Kasumi-1 (cell line): ENCODE measurements around the gene CASKIN2.
"Not testable (repeated sequence)": the region's sequence is repeated elsewhere in the genome, so short reads cannot be mapped to it uniquely, and the experiment has no call there.

Experiments
- DNase-seq, 2 experiments: peaks; one replicate each; lab custom pipeline; 2025; lab: John Stamatoyannopoulos, UW

CASKIN2 gene

DNA sequence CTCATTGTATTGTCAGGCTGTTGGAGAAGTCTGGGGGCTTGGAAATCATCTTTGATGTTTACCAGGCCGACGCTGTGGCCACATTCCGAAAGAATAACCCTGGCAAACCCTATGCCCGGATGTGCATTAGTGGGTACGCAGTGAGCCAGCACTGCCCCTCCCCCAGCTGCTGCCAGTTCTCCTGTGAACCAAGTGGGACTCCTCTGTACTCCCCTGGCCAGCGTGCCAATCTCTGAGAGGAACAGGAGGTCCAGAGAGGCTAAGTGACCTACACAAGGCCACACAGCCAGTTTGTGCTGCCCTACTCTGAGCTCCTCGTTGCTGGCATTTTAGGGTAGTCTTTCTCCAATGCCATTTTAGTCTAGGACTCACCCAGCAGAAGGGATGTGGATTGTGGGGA lies 8.3 kb upstream of the CASKIN2 start:
- no peak for DNase-seq

DNA sequence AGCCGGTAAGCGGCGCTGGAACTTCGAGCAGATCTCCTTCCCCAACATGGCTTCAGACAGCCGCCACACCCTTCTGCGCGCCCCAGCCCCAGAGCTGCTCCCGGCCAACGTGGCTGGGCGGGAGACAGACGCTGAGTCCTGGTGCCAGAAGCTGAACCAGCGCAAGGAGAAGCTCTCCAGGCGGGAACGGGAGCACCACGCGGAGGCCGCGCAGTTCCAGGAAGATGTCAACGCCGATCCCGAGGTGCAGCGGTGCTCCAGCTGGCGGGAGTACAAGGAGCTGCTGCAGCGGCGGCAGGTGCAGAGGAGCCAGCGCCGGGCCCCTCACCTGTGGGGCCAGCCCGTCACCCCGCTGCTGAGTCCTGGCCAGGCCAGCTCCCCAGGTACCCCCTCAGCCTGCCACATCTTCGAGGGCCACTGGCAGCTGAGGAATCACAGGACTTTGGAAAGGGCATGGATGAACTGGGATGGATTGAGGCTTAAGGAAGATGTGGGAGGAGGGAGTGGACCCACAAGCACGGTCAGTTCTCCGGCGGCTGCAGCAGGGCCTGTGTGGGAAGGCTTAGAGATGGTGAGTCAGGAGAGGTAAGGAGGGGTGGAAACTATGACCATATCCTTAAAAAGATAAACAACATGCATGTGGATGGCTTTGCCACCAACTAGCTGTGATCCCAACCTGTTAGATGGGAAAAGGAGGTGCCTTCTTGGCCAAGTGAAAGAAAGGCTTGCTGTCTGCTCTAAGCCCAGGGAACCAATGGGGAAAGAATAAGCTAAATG lies 6.8 kb upstream of the CASKIN2 start:
- no peak for DNase-seq

DNA sequence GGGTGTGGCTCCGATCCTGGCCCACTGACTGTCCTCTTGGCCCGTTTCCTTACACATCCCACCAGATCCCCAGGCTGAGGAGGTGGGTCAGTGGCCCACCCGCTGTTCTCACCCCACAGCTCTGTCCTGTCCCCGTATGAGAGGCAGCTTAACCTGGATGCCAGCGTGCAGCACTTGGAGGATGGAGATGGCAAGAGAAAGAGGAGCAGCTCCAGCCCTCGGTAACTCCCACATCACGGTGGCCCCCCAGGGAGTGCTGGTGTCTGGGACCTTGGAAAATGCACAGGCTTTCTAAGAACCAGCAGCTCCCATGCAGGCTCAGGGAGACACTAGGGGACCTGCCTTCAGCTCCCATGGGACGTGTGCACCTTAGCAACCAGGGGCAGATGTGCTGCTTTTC lies 6.0 kb upstream of the CASKIN2 start:
- DNase-seq: no peak

DNA sequence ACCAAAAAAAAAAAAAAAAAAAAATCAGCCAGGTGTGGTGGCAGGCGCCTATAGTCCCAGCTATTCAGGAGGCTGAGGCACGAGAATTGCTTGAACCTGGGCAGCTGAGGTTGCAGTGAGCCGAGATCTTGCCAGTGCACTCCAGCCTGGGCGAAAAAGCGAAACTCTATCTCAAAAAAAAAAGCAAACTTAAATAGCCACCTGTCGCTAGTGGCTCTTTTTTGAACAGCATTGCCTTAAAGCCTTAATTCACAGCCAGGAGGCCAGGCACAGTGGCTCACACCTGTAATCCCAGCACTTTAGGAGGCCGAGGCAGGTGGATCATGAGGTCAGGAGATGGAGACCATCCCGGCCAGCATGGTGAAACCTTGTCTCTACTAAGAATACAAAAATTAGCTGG lies 5.1 kb upstream of the CASKIN2 start:
- DNase-seq: not testable (repeated sequence)

DNA sequence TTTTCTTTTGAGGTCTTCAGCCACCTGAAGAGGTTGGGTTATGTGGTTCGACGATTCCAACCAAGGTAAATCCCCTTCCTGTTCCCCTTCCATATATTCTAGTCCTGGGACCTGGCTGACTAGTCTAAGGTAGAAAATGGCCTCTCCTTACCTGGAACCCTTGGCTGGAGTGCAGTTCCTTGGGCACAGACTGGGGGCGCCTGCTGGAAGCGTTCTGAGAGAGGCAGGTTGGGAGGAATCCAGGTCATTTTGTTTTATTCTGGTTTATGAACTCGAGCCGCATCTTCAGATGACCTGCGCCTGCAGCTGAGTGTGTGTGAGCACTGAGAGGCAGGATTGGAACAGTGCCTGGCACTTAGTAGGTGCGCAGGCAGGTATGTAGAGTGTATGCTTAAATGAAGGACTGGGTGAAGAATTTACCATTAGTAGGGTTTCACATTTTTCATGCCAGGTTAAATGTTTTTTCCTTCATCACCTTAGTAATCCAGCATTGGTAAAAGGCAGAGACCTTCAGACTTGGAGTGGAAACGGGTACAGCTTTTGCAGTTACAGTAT lies 3.7 kb upstream of the CASKIN2 start:
- DNase-seq: no peak

DNA sequence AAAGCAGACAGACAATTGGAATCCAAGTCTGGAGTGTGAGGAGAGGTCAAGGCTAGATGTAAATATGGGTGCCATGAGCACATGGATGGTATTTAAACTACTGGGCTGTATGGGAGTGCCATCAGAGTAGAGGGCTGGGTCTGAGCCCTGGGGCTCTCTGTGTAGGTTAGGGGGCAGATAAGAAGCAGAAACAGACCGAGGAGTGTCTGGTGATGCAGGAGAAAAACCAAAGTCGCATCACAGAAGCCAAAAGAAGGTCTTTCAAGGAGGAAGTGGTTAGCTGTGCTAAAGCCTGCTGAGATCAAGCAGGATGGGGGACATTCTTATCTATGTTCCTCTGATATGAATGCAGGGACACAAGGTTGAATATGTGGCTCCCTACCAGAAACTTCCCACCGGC lies 2.9 kb upstream of the CASKIN2 start:
- DNase-seq: peak; percentile 94 to 96

DNA sequence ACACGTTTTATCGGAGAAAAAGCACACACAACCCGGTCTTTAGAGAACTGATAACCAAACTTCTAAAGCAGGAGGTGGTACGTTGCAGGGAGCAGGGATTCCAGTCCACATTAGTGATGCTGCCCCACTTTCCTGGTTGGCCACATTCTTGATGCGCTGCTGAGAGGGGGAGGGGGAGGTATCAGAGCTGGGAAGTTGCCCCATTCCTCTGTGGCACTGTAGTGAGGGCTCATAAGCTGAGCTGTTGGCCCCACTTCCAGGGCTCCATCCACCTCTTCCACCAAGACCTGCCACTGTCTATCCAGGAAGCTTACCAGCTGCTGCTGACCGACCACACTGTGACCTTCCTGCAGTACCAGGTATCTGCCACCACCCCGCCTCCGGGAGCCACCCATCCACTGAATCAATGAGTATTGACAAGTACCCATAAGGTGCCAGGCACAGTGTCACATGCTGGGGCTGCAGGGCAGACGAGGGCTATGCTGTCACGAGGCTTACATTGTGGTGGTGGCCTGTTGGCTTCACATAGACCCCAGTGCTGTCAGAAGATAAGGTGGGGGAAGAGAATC lies 2.0 kb upstream of the CASKIN2 start:
- no peak for DNase-seq

DNA sequence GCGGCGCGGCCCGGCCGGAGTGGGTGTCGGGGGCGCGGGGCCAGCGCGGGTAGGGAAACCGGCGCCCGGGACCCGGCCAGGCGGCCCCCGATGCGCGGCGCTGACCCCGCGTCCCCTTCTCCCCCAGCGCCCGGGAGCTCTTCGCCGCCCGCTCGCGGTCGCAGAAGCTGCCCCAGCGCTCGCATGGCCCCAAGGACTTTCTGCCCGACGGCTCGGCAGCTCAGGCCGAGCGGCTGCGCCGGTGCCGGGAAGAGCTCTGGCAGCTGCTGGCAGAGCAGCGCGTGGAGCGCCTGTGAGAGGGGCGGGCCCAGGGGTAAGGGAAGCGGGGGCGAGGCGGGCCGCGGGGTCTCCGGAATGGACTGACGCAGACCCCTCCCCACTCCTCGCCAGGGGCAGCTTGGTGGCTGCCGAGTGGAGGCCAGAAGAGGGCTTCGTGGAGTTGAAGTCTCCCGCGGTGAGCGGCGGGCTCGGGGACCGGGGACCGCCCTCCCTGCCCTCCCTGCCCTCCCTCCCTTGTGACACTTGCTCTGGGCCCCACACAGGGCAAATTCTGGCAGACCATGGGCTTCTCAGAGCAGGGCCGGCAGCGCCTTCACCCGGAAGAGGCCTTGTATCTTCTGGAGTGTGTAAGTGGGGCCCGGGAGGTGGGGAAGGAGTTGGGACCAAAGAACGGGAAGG lies 1.4 kb upstream of the CASKIN2 start:
- DNase-seq: peak; percentile 29 to 38

DNA sequence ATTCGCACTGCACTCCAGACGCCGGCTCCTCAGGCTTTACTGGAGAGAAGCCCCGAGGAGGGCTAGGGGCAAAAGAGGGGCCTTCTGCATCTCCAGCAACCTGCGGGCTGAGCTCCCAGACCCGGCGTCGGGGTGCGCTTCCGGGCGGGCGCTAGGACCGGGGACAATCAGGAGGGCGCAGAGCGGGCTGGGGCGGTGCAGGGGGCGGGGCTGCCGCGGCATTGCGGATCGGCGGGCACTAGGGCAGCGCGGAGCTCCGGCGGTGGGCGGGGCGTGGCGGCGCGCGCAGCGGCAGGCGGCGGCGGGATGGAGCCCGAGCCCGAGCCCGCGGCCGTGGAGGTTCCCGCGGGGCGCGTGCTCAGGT lies 900 bp upstream of the CASKIN2 start, which contains the start of gene TSEN54:
Gene TSEN54, plus strand, starts transcription at position 274 of the 364 bp plus-strand sequence. Its CDS starts 33 bp downstream, at position 307.
- DNase-seq: peak; percentile 90 to 95

DNA sequence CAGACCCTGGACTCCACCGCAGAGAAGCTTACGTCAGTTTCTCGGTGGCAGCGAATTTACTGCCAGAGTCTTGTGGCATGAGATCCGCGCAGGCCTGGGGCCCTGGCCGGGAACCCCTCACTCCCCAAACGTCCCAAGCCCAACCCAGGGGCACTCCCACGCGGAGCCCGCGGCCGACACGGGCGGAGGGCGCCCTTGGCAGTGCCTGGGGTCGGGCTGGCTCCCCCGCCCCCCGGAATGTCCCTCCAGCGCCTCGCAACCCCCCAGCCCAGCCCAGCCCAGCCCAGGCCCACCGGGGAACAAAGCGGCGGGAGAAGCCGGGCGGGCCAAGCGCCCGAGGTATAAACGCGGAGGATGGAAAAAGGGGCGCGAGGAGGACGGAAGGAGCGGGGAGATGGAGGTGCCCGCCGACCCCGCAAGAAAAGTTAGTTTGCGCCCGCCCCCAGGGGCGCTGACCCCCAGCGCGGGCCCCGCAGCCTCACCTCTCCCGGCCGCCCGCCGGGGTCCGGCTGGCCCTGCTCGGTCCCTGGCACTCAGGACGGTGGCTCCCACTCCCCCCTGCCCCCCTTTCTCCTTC lies 330 bp downstream of the CASKIN2 start:
- DNase-seq: no peak

DNA sequence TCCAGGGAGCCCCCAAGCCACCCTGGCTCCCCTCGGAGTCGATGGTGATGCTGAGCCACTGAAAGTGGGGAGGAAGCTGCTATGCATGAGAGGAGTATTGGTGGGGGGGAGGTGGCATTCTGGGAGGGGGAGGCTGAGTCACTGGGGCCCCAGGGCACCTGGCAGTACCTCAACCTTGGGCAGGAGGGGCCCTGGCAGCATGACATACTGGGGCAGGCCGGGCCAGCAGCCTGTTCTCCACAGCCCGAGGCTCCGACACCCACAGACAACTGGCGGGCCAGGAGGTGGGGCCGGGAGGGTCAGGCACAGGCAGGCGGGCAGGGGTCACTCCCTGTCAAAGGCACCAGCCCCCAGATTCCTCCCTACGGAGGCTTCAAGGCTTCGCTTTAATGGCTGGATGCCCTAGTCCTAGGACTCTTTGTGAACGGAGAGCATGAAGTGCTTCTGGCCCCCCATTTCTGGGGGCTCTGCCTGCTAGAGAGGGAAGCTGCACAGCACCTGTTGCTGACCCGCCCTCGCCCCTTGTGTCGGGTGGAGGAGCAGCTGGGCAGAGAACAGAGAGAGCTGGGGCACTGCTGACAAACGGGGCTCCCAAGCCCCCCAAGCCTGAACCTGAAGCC lies 928 bp downstream of the CASKIN2 start:
- DNase-seq: no peak

DNA sequence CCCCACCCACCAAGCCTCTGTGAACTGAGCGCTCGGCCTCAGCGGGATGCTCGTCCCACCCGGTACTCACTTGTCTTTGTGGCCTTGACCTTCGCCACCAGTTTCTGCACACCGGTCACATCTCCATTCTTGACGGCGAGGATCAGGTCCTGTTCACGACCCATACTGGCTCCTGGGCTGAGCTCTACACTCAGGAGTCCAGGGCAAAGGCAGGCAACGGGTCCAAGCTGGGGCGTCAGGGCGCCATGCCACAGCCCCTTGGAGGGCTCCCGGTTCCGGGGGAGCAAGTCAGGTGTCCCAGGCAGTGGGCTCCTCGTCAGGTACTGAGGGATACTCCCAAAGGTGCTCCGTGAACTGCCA lies 1.7 kb downstream of the CASKIN2 start:
- no peak for DNase-seq

DNA sequence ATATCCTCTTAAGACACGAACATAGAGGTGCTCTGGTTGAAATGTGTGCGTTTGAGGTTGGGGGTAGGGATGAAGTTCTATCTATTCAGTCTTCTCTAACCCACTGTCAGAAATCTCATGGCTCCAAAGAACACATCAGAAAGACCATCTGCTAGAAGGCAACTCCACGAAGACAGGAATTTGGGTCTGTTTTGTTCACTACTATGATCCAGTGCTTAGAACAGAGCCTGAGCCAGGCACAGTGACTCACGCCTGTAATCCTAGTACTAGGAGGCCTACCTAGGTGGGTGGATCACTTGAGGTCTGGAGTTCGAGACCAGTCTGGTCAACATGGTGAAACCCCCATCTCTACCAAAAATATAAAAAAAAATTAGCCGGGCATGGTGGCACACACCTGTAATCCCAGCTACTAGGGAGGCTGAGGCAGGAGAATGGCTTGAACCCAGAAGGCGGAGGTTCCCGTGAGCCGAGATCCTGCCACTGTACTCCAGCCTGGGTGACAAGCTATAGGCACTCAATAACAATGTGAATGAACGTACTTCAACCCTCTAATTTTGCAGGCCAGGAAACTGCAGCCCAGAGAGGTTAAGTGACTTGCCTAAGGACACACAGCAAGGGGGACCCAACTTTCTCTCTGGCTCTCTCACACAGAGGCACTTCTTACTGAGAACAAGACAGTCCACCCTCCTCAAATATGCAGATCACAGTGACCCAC lies 2.3 kb downstream of the CASKIN2 start:
- no peak for DNase-seq

DNA sequence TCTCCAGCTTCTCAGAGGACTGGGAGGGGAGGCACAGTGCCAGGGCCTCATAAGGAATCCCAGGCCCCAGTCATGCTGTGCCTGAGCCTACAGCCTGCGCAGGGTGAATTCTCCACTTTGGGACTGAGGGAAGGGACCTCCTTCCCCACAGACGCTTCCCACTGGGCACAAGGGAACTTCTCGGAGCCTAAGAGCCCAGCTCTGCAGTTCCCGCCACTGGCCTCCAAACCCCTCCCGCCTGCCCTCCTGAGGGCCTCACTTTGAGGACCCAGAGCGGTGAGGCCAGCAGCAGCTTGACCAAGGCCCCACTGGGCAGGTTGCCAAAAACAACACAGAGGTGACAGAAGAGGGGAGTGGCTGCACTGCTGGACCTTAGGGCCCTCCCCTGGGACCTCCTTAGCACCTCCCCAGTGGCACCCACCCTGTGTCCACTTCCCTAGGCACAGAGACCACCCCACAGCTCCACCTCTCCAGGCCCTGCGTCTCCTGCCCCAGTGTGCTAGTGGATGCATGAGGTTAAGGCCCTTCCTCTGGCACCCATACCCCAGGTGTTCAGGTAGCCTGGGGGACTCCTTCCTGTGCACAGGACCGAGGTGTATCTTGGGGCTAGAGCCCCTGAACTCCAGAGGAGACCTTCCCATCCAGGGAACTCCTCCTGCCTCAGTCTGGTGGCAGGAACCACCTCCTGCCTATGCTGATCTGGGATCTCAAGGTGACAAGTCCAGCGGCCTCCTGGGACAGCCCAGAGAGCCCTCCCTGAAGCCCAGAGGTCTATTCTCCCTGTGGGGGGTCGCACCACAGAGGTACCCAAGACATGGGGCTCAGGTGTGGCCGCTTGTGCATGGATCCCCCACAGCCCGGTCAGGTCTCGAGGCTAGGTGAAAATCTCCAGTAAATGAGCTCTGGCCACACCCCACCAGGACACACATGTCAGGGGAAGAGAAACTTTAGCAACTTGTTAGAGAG lies 3.4 kb downstream of the CASKIN2 start:
- no peak for DNase-seq

DNA sequence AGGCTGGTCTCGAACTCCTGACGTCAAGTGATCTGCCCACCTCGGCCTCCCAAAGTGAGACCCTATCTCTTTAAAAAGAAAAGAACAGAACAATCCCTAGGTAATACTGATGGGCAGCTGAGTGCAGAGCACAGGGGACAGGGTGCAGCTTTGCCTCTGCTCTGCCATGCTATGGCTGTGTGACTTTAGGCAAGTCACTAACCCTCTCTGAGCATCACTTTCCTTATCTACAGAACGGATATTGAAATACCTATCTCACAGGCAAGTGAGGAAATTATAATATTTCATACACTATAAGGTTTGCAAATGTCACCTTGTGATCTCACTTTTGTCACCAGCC lies 4.1 kb downstream of the CASKIN2 start:
- no peak for DNase-seq

DNA sequence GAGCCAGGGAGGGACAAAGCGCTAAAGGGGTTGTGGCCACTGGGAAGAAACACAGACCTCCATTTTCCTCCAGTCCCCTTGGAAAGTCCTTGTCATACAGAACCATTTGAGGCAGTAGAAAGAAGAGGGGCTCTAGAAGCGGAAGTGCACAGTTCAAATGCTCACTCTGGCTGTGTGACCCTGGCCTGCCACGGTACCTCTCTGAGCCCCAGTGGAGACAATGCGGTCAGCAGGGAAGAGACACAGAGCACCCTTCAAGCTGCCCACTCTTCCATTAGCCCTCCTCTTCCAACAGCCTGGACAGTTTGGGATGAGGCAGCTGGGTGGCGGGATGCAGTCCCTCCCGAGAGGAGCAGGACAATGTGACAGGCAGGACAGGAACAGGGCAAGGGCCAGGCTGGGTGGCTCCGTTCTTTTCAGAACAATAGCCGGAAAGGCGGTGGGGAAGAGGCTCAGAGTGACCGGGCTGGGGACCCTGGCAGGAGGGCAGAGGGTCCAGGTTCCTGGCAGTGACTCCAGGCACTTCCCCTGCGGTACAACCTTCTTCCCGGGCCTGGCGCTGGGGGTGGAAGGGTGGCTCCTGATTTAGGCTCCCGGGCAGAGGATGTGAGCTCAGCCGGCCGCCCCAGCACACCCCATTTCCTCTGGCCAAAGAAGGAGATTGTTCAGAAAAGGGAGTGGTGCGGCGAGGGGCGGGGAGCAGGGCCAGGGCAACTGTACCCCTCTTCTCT lies 5.6 kb downstream of the CASKIN2 start:
- DNase-seq: no peak

DNA sequence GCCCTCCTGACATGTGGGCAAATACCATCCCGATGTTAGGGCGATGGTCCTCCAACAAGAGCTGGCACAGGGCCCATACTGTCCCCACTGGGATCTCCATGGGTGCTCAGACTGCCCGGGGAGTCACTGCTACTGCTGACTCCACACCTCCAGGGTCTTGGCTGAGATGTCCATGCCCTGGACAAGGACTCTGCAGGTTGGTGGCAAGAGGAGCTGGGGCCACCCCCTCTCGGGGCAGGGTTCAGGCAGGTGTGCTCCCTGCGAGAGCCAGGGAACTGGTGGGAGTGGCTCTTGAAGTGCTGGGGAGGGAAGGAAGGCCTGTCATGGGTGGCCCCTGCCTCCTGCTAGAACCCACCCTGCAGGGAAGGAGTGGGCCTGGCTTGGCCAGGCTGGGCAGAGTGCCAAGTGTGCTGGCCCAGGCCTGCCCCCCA lies 6.4 kb downstream of the CASKIN2 start:
- no peak for DNase-seq

DNA sequence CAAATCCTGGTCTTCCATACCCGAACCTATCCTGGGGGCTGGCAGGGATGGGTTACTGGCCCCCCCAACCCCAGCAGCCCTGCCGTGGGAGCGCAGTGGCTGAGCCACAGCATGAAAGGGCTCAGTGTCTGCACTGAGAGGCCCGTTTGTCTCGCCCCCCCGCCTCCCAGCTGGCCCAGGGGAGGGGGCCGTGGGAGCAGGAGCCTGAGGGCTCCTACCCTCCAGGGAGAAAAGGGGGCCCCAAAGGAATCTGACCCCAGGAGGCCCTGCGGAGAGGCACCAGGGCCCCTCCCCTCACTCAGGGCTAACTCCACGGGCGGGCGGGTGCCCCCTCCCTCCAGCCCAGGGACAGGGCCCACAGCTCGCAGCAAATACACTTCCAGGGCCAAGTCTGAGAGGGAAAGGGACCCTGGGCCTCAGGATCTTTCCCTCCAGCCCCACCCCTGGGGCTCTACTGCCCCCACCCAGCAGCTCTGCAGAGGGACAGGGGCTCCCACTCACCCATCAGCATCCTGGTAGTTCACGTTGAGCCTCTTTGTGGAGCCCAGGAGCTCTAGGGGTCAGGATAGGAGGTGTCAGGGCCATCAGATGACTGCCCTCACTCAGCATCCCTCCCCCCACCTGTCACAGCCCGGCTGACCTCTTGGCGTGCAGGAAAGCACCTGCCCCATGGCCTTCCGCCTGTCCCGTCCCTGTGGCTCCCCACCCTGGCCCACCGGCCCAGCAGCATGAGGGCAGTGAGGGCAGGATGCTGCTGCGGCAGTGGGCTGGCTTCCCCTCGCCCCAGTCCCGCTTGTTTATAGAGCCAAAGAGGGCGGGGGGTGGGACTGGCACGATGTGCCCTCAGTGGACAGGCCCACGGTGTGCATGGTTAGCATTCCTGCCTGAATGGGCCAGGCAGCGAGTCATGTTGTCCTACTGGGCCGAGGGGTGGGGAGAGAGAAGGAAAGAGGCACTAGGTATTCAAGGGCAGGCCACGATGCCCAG lies 7.3 kb downstream of the CASKIN2 start:
- no peak for DNase-seq

DNA sequence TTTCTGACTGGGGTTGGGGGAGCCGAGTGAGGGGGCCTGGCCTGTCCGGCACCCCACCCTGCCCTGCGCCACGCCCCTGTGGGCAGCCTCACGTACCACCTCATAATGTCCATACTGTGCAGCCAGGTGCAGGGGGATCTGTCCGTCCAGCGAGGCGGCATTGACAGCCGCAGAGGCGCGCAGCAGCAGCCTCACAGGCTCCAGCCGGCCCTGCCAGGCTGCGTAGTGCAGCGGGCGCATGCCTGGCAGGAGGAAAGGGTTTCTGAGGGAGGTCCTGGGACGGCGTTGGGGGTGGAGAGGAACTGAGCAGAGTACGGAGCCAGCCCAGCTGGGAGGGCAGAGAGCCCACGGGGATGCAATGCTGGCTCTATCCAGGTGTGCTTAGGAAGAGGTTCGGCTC lies 8.4 kb downstream of the CASKIN2 start:
- DNase-seq: no peak
